Stimulated activated CD4-positive, alpha-beta T cell treated with anti-CD3 and anti-CD28 coated beads, TNF-alpha, amount 100 ng/mL, for 48 hours (primary cell): ENCODE measurements around the gene JAK1.
"Not testable (repeated sequence)": the region's sequence is repeated elsewhere in the genome, so short reads cannot be mapped to it uniquely, and the experiment has no call there.

Experiments used
- DNase-seq, 3 donors: peaks; one replicate each; pipeline ENCODE4 v3.0.0-alpha.2; 2020; ENCODE audit warnings: low read depth in 3 of 3

Gene JAK1

GRCh38 chr1:64950284-64950809, 16.0 kb downstream of the JAK1 start:
- no peak for DNase-seq

DNA sequence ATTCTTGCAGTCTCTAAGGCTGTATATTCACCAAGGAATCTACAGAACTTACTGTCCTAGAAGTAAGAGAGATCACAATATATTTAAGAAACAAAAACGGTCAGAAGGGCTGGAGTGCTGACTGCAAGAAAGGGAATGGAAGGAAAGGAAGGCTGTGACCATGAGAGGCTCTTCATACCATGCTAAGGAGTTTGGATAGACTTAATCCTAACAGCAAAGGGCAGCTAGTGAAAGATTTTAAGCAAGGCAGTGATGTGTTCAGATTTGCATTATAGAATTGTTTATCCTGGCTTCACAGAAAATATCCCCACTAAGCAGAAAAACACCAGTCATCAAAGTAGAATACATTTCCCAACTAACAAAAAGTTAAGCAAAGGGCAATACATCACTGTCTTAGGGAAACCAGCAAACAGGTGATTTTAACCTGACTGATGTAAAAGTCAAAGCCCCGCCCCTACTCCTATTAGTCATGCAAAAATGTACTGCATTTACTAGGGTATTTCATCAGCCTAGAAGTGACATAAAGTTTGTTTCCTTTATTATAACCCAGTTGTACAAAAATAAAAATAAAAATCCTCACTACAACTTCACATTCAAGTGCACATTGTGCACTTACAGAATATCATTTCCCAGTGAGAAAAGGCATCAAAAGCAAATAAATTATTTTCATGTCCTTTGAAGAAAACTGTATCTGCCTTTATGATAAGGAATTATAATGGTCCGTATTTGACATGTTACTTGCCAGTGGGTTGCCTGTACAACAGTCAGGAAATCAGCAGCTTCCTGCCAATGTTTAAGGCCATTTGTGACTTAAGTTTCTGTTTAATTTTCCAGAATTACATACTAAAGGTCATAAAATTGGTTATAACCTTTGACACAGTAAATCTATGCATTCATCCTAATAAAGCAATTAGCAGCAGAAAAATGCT, 17.2 kb downstream of the JAK1 start:
- no peak for DNase-seq

GRCh38 chr1:64948216-64948615, 18.1 kb downstream of the JAK1 start:
- DNase-seq = no peak

DNA sequence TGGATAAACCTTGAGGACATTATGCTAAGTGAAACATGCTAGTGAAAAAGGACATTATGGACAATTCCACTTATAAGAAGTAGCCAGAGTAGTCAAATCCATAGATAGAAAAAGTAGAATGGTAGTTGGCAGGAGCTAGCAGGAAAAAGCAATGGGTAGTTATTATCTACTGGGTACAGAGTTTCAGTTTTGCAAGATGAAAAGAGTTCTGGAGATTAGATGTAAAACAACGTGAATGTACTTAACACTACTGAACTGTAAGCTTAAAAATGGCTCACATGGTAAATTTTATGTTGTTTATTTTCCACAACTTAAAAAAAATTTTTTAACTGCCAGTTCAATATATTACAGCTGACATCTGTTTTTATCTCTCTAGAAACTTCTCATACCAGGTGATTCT, 19.4 kb downstream of the JAK1 start:
- DNase-seq = no peak

DNA sequence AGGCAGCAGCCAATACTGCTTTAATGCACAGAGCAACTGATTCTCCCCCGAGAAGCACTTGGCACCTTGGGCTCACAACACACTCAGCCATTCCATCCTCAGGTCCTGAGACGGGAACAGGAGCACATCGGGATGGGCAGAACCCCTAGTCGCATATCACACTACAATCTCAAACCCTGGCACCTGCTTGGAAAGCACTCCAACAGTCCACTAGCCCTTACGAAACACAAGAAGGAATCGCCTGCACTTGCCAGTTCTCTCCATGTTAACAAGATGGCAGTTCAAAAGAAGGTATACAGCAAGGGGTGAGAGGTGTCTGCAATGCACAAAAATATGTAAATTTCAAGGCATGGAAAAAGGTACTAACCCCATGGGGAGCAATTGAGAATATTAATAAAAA, 21.4 kb downstream of the JAK1 start:
- DNase-seq = no peak

GRCh38 chr1:64942675-64943074, 23.7 kb downstream of the JAK1 start:
- DNase-seq = no peak

DNA sequence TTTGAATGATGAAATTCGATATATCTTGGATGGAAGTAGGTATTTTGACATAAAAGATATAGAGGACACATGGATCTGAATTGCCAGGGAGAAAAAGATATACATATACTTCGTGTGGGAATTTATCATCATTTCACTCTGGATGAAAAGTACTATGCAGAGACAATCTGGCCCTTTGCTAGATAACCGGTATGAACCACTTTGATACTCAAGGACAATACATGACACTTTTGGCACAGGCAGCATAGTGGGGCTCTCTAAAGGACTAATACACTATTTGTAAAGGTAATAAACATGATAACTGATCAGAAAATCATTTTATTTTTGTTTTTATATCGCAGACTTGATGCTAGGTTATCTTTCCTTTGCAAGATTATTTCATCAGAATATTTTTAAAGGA, 24.2 kb downstream of the JAK1 start:
- DNase-seq = no peak

DNA sequence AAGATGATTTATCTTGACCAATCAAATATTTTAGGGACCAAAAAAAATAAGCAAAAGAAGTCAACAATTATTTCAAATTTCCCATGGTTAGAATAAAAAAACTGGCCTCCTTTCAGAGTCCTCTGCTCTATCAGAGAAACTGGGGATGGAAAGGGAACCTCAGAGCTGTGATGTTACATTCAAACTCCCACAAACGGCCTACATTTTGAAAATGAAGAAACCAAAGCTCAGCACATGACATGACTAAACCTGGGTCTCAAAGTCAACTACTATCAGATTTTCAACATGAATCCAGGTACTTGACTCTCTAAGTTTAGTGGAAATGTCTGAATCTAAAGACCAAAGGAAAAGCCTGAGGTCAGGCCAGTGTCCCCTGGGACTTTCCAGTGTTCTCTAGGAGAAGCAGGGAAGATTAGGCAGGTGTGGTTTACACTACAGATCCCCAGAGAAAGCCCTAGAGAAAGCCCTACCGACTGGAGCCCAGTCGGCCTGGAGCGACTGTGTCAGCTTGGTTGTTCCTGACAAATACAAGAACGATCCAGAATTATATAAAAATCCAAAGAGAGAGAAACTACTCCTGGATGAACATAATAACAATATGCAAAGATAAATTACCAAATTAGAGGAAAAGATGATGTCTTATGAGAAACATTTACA, 24.8 kb downstream of the JAK1 start:
- DNase-seq = no peak

- DNase-seq = no peak
Observed at GRCh38 chr1:64940025-64940424, 26.3 kb downstream of the JAK1 start.

DNA sequence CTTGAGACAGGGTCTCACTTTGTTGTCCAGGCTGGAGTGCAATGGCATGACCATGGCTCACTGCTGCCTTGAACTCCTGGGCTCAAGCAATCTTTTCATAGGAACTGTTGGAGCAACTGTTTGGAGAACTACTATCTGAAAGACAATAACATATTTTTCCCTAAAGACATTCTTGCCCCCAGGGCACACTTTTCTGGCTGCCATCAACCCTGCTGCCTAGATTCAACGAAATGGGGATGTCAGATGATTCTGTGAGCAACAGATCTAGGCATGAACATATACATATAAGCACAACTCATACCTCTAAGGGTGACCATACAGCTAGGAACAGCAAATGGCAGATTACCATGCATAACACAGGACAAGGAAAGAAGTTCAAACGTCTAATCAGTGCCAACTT, 27.4 kb downstream of the JAK1 start:
- no peak for DNase-seq

DNA sequence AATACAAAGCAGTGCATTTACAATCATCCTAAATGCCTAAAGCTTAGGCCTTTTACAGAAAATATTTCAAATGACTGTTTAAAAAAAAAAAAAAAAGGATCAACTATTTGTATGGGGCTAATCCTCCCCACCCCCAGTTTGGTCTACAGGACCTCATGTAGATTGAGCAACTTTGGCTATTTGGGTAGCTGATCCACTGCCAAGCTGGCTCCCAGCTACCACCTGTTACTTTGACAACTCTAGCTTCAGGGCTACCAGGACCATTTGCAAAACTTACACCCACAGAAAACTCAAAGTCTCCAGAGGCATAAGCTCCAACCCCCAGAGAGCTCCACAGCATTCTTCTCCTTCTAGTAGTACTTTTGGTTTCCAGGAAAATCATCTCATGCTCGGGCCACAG, 29.4 kb downstream of the JAK1 start:
- no peak for DNase-seq

DNA sequence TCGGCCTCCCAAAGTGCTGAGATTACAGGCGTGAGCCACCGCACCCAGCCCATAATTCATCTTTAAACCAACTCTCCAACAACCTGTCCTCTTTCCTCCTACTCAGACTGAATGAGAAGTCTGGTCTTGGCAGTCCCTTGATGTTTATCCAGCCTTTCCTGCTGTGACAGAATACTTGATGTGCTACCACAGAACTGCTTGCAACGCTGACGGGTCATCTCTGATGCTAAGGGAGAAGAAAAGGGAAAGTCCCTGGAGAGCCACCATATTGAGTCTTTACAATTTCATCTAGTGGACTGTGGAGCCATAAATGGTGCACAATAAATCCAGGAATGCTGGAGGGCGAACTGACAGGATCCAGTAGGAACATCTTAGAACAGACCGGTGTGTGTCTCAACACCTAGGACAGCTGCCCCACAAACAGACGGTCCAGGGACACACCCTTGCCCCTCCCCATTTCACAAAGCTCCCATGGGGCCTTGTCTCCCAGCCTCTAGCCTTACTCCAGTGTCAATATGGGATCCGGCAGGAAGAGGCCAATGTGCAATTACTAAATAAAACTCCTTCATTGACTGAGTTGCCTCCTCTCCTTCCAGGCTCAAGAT, 30.7 kb downstream of the JAK1 start:
- DNase-seq = no peak

DNA sequence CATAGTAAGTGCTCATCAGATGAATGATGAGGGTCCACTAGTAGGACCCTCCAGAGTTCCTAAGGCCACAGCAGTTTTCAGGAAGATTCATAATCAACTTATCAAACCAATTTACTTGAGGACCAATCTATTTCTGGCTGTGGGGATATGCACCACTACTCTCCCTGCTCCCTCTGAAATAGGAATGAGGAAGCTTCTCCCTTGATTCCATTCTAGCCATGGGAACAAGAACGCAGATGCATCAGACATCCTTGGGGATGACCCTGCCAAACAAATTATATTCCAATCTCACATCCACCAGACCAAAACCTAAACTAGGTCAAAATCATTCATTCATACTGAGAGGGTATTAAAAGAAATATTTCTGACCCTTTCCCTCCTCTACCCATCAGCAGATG, 31.5 kb downstream of the JAK1 start:
- DNase-seq = no peak

DNA sequence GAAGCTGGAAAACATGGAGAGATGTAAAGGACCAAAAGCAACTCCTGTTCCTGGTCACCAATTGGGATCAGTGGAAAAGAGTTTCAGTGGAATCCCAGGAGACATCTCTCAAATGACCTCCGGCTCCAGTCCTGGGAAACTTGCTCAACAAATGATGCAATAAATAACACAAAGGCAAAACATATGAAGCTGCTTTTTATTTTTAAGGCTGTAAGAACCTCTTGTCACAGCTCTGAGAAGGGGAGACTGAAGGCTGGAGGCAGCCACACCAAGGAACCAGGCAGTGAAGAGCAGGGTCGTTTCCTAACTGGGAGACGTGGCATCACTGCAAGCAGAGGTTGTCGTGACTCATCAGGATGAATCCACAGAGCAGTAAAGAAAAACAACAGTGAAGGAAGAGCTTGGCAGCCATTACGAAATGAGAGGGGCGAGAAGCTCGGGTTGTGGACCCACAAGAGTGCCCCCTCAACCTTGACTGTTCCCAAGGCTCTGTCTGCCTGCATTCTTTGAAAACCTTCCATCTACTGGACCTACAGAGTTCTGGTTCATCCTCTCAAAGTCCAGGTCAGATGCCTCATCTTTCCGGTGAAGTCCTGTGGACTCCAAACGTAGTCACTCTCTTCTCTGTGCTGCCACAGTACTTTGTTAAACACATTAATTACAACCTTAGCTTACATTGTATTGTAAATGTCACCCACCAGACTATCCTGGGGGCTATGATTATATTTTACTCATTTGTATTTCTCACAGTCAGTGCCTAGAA, 32.1 kb downstream of the JAK1 start:
- DNase-seq = no peak

DNA sequence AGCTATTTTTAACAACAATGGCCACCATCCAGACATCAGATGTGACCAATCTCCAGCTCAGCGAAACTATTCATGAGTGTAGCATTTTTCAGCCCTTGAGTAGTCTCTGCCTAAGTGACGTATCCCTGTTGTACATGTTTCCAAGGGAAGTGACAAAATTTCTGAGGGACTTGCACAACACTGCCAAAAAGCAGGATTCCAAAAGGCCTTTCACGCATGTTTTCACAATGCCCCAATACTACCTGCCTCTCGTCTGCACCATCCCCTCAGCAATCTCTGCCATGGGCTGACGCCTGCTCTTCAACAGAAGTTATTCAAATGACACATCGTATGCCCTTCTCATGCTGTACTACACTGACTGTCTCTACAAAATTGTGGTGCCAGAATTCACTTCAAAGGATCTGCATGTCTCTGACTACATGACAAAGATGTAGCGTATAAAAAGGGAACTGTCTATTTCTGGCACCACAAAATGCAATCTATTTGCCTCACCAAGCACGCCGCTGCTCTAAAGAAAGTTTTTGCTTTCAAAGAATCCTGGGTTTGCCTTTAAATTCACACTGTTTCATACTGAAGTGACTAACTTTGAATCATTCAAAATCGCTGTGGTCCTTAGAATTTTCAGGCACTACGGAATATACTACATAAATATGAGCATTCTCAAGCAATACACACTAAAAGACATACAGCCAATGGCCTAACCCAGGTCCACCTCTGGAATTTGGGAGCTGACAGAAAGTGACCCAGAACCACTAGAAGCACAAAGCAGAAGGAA, 32.9 kb downstream of the JAK1 start:
- DNase-seq = no peak

DNA sequence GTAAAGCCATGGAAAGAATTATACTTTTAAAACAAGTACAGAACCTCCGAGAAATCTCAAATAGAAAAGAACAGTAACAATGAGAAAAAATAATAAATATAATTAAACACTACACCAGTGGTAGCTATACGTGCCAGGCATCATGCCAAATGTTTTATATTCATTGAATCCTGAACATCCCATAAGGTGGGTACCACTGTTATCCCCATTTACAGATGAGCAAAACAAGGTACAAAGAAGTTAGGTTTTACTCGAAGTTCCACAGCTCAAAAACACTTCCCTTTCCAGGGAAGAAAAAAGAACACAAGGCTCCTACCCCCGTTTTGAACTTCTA, 33.4 kb downstream of the JAK1 start:
- DNase-seq = no peak

DNA sequence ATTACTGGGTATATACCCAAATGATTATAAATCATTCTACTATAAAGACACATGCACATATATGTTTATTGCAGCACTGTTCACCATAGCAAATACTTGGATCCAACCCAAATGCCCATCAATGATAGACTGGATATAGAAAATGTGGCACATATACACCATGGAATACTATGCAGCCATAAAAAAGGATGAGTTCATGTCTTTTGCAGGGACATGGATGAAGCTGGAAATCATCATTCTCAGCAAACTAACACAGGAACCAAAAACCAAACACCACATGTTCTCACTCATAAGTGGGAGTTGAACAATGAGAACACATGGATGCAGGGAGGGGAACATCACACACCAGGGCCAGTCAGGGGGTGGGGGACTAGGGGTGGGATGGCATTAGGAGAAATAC, 35.7 kb downstream of the JAK1 start:
- not testable (repeated sequence) for DNase-seq

GRCh38 chr1:64929221-64929620, 37.1 kb downstream of the JAK1 start:
- DNase-seq = no peak

DNA sequence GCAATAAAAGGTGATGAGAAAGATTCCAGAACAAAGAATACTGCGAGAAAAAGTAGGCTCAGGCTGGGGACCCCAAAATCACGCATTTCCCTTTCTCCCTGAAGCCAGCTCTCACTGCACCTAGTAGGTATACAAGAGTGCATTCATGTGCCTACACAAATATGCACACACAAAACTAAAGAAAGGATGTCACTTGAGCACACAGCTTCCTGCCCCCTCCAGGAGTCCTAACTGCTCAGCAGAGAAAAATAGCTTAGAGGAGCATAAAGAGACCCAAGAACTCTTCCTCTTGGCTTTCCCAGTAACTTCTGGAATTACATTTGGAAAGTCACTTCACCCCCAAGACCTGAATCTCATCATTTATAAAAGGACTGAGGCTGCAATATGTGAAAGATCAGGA, 38.0 kb downstream of the JAK1 start:
- DNase-seq = no peak

DNA sequence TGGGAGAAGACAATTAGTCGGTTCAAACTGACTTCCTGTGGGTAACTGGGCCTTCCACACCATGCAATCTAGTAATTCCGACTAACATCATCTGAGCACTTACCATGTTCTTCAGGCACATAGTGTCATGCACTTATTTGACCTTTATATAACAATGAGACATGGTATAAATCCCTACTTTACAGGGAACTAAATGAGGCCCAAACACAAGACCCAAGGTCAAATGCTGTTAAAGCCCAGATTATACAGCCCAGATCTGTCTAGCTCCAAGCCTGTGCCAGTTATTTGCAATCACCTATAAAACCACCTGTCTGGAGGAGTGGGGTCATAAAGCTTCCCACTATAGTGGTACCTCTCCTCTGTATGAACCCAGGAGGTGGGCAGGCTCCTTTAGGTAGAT, 40.8 kb downstream of the JAK1 start:
- no peak for DNase-seq

DNA sequence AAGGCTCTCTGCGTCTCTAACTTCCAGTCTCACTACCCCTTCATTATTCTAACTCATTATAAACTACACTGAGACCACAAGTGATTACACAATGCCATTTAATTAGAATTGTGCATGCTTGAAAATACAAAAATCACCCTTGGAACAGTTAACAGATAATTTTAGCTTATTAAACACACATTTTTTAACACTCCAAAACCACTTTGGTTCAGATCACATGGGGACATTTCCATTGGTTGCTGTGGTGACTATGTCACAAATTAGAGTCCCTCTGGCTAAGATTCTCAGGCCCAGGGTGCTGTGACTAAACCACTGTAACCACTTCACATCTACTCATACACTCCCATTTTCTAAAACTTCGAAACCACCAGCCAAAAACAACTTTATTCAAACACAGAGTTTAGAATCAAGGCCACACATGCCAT, 43.0 kb downstream of the JAK1 start:
- no peak for DNase-seq
